Retinal pigment epithelial cell (primary cell): ENCODE results near the gene UGT1A1.
"Not testable (repeated sequence)": the region's sequence is repeated elsewhere in the genome, so short reads cannot be mapped to it uniquely, and the experiment has no call there.

Source experiments
- DNase-seq: peaks from one replicate; pipeline ENCODE4 v3.0.0-alpha.2; 2010; ENCODE audit warnings: low read depth
- H3K4me3 ChIP-seq: 2 replicates; pipeline ENCODE4 v1.5.1; 2011; ENCODE audit warnings: mild to moderate bottlenecking, low read length, control low read depth, moderate library complexity
- TF ChIP-seq, protein P1 (sequence below): conservative IDR thresholded peaks from 2 replicates; pipeline ENCODE4 v1.5.1; 2011; ENCODE audit warnings: low read depth, low read length, control low read depth, inconsistent platforms

Gene UGT1A1

DNA sequence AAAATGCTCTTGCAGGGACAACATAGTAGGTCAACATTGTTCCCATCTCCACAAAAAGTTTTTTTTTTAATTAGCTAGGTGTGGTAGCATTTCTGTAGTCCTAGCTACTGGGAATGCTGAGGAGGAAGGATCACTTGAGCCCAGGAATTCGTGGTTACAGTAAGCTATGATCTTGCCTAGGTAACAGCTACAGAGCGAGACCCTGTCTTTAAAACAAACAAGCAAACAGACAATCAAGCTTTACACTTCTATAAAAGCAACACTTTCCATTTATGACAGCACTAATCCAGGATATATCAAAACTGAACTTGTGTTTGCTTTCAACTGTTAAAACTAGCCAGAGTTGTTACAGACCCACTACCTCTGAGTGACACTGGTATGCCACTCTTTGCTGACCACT, 19.2 kb upstream of the UGT1A1 start:
- DNase-seq = no peak
- TF ChIP-seq, protein P1, sequence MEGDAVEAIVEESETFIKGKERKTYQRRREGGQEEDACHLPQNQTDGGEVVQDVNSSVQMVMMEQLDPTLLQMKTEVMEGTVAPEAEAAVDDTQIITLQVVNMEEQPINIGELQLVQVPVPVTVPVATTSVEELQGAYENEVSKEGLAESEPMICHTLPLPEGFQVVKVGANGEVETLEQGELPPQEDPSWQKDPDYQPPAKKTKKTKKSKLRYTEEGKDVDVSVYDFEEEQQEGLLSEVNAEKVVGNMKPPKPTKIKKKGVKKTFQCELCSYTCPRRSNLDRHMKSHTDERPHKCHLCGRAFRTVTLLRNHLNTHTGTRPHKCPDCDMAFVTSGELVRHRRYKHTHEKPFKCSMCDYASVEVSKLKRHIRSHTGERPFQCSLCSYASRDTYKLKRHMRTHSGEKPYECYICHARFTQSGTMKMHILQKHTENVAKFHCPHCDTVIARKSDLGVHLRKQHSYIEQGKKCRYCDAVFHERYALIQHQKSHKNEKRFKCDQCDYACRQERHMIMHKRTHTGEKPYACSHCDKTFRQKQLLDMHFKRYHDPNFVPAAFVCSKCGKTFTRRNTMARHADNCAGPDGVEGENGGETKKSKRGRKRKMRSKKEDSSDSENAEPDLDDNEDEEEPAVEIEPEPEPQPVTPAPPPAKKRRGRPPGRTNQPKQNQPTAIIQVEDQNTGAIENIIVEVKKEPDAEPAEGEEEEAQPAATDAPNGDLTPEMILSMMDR = no peak
- H3K4me3 ChIP-seq = no peak overlapping the region

DNA sequence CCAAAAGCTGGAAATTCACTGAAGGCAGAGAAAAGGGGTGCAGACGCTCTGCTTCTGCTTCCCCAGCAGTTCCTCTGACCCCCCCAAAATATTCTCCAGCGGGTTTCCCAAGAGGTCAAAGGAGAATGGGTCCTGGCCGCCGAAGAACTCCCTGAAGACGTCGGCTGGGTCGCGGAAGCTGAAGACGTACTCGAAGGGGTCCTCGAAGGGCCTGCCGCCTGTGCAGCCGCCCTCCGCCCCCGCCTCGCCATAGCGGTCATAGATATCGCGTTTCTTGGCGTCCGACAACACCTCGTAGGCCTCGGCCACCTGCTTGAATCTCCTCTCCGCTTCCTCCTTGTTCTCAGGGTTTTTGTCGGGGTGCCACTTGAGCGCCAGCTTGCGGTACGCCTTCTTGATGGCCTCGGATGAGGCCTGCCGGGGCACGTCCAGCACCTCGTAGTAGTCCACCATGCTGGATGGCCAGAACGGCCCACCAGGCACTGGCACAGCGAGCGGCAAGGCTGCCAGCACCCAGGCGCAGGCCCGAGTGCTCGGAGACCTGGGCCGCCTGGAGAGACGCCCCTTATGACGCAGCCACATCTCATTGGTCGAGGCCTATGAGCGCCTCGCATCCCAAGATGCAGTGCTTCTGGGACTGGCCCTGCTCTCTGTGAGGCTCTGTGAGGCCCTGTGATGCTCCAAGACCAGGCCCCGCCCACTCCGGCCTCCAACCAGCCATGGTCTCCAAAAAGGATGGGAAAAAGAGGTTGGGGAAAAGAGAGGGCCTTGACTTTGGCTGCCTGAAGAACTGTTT, 16.4 kb upstream of the UGT1A1 start:
- no peak for DNase-seq
- H3K4me3 ChIP-seq = no peak overlapping the region
- TF ChIP-seq, protein P1 = no peak

DNA sequence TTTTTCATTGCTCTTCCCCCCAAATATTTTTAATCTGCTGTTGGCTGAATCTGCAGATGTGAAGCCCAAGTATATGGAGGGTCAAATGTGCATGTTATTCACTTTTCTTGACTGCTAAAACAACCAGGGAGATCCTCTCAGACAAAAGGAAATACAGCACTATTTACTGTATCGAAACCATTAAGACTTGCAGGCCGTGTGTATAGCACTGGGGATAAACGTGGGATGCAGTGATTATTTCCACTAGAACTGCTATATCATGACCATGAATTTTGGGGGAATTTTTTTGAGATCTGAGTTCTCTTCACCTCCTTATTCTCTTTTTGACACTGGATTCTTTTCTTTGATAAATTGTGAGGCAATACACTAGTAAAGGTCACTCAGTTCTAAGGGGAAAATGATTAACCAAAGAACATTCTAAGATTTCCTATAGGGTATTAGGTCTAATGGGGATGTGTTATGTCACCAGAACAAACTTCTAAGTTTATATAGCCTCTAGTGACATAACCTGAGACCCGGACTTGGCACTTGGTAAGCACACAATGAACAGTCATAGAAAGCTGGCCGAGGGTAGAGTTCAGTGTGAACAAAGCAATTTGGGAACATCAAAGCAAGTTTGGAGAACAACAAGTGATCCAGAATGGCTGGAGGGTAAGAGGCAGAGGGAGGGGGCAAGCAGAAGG, 14.9 kb upstream of the UGT1A1 start:
- TF ChIP-seq, protein P1 = no peak
- no peak overlapping the region for H3K4me3 ChIP-seq
- DNase-seq = no peak

DNA sequence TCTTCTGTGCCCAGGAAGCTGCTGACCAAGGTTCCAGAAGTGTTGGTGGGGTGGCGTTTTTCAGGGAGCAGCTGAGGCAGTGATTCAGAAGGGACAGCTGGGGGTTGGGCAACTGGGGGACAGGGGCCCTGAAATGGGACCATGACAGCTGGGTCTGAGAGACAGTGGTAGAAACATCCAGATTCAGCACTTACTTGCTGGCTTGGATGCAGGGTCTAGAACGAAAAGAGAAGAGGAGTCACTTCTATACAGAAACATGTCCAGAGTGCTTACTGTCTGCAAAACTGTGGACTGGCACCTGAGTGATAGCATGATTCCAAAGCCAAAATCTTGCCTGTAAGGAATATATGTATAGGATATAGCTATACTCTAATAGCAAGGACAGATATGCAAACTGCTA, 14.2 kb upstream of the UGT1A1 start:
- not testable (repeated sequence) for DNase-seq, H3K4me3 ChIP-seq

DNA sequence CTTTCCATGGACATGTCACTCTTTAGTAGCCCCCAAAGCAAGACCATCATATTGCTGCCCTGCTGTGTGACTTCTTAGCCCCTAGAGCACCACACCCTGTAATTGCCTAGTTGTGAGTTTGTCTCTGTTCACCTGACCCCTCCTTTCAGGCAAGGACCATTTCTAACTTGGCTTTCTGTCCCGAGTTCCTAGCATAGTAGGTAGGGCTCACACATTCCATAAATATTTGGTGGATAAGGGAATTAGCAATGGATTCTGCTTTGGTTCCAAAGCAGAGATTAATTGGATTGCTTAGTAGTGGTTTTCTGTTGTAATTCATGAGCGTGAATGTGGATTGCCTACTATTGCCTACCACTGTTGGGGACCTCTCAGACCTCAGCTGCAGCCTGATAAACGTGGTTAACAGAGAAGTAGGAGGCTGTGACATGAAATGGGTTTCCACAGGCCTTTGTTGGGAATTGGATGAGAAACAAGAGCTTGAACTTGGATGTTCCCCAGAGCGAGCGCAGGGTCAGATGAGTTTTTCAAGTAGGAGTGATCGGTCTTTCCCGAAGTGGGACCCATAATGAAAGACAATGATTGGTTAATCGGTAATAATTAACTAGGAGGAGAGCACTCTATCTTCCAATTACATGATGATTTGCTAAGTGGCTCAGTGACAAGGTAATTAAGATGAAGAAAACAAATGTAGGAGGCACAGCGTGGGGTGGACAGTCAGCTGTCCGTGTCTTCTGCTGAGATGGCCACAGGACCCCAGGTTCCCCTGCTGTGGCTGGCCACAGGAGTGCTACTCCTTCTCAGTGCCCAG, 13.4 kb upstream of the UGT1A1 start:
- DNase-seq = peak; percentile 34
- TF ChIP-seq, protein P1 = no peak
- H3K4me3 ChIP-seq = no peak overlapping the region

DNA sequence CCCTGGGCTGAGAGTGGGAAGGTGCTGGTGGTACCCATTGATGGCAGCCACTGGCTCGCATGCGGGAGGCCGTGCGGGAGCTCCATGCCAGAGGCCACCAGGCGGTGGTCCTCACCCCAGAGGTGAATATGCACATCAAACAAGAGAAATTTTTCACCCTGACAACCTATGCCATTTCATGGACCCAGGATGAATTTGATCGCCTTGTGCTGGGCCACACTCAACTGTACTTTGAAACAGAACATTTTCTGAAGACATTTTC, 12.9 kb upstream of the UGT1A1 start:
- TF ChIP-seq, protein P1 = no peak
- DNase-seq = no peak
- H3K4me3 ChIP-seq = no peak overlapping the region

DNA sequence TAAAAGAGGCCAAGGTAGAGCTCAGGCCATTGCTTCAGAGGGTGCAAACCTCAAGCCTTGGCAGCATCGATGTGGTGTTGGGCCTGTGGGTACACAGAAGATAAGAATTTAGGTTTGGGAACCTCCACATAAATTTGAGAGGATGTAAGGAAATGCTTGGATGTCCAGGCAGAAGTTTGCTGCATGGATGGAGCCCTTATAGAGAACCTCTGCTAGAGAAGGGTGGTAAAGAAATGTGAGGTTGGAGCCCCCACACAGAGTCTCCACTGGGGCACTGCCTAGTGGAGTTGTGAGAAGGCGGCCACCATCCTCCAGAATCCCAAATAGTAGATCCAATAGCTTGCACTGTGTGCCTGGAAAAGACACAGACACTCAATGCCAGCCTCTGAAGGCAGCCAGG, 9.4 kb upstream of the UGT1A1 start:
- DNase-seq, H3K4me3 ChIP-seq: not testable (repeated sequence)

DNA sequence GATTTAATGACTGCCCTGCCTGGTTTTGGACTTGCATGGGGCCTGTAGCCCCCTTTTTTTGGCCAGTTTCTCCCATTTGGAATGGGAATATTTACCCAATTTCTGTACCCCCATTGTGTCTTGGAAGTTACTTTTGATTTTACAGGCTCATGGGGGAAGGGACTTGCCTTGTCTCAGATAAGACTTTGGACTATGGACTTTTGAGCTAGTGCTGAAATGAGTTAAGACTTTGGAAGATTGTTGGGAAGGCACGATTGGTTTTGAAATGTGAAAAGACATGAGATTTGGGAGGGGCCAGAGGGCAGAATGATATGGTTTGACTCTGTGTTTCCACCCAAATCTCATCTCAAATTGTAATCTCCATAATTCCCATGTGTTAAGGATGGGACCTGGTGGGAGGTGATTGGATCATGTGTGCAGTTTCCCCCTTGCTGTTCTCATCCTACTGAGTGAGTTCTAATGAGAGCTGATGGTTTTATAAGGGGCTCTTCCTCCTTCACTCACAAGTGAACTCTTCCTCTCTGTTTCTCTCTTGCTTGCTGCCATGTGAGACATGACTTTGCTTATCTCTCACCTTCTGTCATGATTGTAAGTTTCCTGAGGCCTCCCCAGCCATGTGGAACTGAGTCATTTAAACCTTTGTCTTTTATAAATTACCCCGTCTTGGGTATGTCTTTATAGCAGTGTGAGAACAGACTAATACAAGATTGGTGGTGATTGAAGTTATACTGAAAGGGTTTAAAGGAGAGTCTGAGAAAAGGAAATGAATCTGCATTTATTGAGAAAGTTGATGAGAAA, 8.7 kb upstream of the UGT1A1 start:
- DNase-seq, H3K4me3 ChIP-seq: not testable (repeated sequence)
